ENCODE measurements around the gene FAAP24. TPM values are rescaled to one million over a fixed set of nuclear protein-coding genes. Genes with fewer than 3 reads are reported as not detected.
"Not testable (repeated sequence)": the region's sequence is repeated elsewhere in the genome, so short reads cannot be mapped to it uniquely, and the experiment has no call there.

FAAP24 gene
- total RNA-seq, 2 donors from 2014 or later = 4.6 to 5.4 TPM

DNA sequence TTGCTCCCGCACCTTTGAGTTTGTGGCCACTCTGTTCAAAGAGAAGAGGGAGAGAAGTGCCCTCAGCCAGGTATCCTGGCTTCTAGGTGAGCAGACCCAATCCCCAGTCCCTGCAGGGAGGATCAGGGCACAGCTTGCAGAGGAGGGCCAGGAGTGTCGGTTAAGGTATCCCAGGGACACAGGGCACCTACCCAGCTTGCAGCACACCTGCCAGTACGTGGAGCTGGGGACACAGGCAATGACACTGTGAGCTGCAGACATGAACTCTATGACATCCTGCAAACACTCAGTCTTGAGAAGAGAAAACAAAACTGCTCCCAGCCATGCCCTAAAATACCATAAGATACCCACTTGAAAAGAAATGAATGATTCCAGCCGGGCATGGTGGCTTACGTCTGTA, 54.6 kb downstream of the FAAP24 start:
- H3K36me3 Mint-ChIP-seq (ENCODE audit: low read depth) = peaks cover 60% of the 10 kb centered on the region
- H3K9ac ChIP-seq (ENCODE audit: extremely low read depth, low read length, poor library complexity, severe bottlenecking); H3K4me1 Mint-ChIP-seq: not testable (repeated sequence)

More for the DNA sequence above, 54.6 kb downstream of the FAAP24 start:
- not testable (repeated sequence) for H3K27me3 Mint-ChIP-seq (ENCODE audit: insufficient read depth); H3K27ac ChIP-seq (ENCODE audit: low read depth, low read length); H3K4me1 ChIP-seq (ENCODE audit: control insufficient read depth, insufficient read depth, low read length); DNase-seq; H3K27me3 ChIP-seq (ENCODE audit: control insufficient read depth, insufficient read depth, low read length, poor library complexity, severe bottlenecking); H3K4me3 ChIP-seq (ENCODE audit: low read length); H3K27ac Mint-ChIP-seq; H3K4me3 Mint-ChIP-seq
- Histone ChIP-seq H3K9me3 (ENCODE audit: control insufficient read depth, low read length) (peaks cover 35% of the 10 kb centered on the region), H3K36me3 (ENCODE audit: control insufficient read depth, insufficient read depth, low read length) (peaks cover 60% of the 10 kb centered on the region)
- 98 to 99% methylated on average over 5 of the region's 5 CpGs for WGBS, 2 experiments (ENCODE audit: insufficient coverage in 1 of 2, insufficient read length in 1 of 2)
- H3K9me3 Mint-ChIP-seq = peaks cover 29% of the 10 kb centered on the region

Other genes starting within 250 kb of the FAAP24 start
- gene SLC7A9, start 102.5 kb upstream of the FAAP24 start, total RNA-seq = under 1 TPM in 1 of 2 donors, not detected in 1; 0.18 TPM
- gene CEP89, start 284 bp upstream of the FAAP24 start, total RNA-seq = 10 to 100 TPM; 35.6 to 40.4 TPM
- 10 to 100 TPM; 52.0 to 53.2 TPM for gene RHPN2, start 92.6 kb downstream of the FAAP24 start, total RNA-seq
- gene GPATCH1, start 108.9 kb downstream of the FAAP24 start, total RNA-seq = 10 to 100 TPM; 10.1 to 11.2 TPM
- not detected for gene WDR88, start 159.9 kb downstream of the FAAP24 start, total RNA-seq
- 10 to 100 TPM; 21.2 to 34.4 TPM for gene LRP3, start 222.1 kb downstream of the FAAP24 start, total RNA-seq

All from endodermal cell (in vitro differentiated cells).